Activated CD4-positive, alpha-beta T cell treated with anti-CD3 and anti-CD28 coated beads, Interleukin-2, amount 50 U/mL, for 1 hour (primary cell): ENCODE data around the gene PROX1.

Experiments
- DNase-seq: peaks from one replicate; pipeline ENCODE4 v3.0.0-alpha.2; 2020

Gene PROX1

DNA sequence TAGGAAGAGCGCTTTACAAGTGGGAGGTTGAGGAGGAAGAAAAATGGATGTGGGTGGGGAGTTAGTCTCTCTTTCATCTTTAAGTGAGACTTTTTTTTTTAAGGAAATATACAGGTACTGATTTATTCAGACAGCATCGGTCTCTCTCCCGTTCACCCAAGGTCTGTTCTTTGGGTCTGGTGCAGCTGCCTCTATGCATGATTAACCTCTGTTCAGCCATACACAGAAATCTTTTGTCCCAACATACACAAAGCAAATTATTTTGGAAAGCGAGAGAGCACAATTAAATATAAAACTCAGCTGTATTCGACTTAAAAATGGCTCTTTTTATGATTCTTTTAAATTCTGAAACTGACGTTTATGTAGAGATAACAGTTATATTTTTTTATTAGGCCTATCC, 11.0 kb downstream of the PROX1 start:
- no peak for DNase-seq

DNA sequence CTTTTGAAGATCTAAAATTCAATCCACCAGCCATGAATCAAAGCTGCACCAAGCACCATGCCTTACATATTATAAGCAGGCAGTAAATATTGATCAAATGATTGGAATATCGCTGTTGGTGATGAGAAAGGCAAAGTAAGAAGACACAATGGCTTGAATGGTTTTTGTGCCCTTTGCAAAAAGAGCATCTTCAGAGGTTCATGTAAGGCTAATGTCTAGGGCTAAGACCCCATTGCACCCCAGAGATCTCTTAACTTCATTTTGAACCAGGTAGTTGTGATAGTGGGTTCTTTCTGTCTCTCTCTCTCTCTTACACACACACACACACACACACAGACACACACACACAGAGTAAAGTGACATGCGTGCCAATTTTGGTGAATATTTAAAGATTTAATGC, 12.0 kb downstream of the PROX1 start:
- no peak for DNase-seq

DNA sequence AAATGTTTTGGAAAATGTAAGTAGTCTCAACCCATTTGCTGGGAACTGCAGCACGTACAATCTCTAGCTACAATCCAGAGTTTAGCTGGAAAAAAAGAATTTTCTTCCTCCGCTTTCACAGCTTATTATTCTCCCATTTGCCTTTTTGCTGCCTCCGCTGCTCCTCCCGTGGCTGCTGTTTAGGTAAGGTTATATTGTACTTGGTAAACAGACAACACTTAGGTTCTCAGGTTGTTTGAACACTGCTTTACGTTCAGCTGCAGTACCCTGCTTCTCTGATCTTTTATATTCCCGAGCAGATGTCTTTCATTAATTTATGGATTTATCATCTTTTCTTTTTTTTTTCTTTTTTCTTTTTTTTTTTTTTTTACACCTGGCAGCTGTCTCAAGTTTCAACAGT, 14.3 kb downstream of the PROX1 start:
- no peak for DNase-seq

DNA sequence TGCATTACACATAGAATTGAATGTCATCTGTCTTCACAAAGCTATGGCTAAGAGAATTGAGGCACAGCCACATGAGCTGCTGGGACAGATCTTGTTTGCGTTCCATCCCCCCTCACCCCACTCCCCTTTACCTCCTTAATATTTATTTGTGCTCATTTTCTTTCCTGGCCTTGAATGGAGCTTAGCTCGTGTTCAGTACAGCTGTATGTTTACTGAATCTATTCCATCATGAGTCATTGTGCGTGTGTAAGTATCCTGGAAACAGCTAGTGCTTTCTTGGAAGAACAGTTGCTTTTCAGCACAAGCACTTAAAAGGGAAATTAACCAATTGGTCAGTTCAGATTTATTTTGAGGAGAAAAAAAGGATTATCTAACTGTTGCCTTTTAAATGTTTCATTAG, 14.7 kb downstream of the PROX1 start:
- no peak for DNase-seq

DNA sequence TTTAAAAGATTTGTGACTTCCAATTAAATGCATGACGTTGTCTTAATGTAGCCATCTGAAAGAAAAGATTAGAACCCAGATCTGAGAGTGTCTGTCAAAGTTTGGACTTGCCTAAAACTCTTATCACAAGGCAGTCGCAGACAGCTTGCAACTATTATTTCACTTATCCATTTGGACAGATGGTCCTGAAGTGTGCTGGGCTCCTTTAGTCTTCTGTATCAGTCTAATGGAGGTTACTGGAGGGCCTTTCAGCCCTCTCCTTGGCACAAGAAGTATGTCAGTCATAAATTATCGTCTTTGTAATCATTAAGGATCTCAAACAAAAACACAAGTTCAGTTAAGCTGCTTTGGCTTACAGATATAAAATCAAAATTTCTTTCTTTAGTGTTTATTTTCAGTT, 15.5 kb downstream of the PROX1 start:
- no peak for DNase-seq

DNA sequence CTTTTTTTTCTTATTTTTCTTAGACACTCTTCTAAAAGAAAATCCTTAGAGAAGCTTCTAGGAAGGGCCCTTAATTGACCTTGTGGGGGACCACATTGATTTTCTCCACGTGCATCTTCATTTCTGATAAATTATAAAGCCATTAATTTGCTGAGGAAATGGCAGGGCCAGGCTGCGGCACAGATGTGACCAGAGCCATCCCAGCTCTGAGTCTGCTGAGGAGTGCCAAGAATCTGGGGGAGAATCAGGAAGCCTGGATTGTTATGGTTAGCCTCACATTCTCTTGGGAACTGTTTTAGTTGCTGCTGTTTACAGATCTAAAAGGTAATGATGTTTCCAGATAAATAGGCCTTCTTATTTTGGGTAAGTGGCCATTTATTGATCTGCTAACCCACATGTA, 16.2 kb downstream of the PROX1 start:
- no peak for DNase-seq

DNA sequence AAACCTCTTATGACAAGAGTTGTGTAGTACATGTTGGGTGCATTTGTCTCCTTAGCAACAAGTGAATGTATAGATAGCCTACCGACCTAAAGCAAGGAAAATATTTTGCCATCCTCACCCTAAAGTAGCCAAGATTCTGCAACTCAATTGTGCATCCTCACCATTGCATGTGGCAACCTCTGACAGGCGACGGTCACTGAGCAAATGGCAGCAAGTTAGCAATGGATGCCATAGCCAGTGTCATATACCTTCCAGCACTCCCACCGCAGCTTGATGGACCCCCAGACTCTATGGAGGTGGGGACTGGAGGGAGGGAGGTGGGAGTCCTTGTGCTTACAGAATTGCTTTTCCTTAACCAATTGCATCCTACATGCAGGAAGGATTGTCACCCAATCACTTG, 17.0 kb downstream of the PROX1 start:
- DNase-seq = no peak

DNA sequence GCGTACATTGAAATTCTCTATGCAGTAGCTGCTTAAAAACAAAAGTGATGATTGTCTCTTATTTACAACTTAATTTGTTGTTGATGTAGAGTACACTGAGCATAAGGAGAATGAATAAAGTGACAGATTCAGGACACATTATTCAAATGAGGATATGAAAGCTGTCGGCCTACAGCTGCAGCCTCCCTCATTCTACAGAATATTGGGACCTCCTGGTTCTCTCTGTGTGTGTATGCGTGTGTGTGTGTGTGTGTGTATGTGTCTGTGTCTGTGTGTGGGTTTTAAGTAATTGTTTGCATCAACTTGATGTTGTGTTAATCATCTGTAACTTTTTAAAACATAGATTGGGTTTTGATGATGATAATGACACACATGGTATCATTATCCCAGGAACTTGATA, 17.9 kb downstream of the PROX1 start:
- no peak for DNase-seq

DNA sequence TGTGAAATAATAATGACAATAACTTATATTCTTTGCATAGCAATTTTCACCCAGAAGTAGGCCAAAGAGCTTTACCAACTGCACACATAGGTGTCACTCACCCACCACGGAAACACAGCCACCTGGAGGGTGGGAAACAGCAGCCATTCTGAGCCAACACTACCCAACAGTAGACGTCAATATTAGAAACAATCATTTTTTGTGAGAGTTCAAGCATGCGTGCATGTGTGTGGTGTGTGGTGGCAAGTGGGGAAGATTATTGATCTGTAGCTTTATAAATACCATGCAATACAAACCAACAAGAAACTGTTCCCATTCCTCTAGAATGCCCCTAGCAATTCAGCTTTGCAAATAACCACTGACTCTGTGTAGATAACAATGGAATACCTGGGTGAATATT, 19.1 kb downstream of the PROX1 start:
- no peak for DNase-seq

DNA sequence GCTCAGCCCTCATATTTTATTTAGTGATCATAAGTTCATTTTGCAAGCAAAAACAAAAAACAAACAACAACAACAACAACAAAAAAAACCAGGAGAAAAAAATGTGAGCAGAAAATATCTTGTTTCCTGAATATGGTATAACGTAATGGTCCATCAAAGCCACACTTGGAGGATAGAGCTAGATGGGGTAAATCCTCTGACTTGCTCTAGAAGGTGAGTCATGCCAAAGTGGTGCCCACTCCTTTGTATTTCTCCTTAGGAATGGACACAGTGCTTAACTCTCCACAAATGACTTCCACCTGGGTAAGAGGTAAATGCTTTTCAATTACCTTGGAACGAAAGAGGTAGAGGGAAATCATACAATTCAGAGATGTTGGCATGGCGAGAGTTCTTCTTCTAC, 20.6 kb downstream of the PROX1 start:
- DNase-seq = no peak

DNA sequence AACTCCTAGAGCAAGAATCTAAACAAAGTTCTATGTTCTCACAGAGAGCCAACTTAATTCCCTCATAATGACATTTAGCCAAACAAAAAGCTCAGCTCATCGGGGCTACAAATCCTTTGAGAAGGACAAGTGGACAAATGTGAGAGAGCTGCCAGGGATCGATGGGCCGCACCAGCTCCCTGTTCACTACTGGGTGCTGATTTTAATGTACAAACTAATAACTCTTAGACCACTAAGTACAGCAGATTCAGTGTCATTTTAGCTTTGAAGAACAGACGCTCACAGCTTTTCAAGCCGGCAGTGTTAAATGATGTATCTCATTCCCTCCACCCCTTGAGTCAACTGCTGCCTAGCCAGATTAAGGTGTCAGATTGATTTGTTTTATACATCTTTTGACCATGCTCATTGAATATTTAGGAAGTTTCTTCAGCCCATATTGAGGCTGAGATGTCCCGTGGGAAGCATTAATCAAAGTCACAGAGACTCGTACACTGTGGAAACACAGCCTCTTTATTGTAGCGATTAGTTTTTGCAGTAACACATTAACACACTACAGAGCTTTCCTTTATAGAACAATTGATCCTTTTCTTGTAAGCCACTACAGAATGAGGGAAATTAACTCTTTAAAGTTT, 21.1 kb downstream of the PROX1 start:
- DNase-seq = no peak

DNA sequence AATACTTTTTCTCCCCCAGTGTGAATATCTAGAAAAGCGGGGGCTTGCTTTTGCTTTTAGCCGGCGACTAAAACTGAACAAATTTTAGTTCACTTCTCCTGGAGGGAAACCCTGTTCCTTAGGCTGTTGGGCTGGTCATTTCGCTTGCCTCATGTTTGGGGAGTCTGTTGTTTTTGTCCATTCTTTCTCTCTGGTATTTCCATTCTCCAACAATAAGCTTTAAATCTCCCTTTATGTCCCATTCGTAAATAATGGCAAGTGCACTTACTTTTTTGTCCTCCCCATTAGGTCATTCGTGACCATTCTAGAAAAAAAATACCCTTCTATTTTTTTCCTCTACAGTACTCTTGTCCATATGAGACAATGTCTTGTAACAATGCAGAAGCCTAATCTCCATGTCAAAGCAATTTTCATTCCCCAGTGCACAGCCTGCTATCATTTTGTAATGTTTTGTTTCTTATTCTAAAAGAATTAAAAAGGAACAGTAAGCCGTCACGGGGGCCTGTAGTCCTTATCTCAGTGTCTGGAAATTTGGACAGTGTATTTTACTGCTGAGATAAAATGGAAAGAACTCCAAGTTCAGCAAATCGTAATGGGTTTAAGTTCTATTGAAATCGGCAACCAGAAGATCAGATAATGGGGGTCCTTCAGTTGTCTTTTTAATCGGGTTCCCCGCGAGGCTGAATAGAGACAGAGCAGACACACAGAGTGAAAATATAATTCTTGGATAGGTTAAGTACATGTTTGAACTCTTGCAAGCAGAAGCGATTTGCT, 21.8 kb downstream of the PROX1 start:
- no peak for DNase-seq

DNA sequence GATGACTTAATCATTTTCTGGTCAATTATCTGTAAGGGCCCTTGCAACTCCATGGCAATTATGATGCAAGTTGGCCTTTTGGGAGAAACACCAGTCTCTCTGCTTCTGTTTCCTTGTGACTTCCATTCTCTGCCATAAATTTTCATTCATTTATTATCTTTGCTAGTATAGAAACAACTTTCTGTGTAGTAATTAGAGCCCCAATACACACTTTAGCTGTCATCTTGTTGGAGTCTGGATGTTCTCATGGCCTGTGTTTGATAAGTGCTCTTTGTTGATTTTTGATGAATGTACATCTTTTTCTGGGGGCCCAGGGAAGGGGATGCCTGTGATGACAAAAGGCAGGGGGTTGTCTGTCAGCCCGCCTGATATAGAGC, 22.4 kb downstream of the PROX1 start:
- DNase-seq = no peak

DNA sequence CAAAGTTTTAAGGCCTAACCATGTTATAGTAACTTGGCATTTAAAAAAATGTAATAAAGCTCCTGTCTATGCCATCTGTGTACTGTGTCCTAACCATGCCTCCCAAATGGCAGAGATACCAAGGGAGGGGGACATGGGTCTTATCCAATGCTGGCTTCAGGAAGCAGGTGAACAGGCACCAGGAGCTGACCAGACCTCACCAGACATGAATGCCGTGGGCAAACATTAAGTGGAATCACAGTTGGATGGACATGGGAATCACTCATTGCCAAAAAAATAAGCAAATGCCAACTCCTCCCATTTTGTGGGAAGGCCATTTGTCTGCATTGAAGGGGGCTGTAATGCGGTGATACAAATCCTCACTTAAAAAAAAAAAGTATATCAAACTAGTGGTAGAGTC, 22.9 kb downstream of the PROX1 start:
- no peak for DNase-seq

DNA sequence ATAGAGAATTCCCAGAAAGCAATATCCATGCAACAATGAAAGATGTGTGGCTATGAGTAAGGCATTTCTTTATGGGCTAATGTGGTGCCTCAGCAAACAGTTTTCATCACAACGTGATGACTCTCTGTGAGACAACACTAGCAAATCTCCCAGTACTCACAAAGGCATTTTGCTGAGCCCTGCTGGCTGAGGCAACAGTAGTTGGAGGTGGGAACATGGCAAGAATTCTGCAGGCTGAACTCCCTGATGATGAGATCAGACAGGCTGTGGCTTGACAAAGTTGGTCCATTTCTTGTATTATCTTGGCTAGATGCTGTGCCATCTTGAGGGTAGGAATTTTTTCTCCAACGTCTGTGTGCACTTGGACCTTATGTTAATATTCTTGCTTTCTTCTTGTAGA, 24.6 kb downstream of the PROX1 start:
- no peak for DNase-seq

DNA sequence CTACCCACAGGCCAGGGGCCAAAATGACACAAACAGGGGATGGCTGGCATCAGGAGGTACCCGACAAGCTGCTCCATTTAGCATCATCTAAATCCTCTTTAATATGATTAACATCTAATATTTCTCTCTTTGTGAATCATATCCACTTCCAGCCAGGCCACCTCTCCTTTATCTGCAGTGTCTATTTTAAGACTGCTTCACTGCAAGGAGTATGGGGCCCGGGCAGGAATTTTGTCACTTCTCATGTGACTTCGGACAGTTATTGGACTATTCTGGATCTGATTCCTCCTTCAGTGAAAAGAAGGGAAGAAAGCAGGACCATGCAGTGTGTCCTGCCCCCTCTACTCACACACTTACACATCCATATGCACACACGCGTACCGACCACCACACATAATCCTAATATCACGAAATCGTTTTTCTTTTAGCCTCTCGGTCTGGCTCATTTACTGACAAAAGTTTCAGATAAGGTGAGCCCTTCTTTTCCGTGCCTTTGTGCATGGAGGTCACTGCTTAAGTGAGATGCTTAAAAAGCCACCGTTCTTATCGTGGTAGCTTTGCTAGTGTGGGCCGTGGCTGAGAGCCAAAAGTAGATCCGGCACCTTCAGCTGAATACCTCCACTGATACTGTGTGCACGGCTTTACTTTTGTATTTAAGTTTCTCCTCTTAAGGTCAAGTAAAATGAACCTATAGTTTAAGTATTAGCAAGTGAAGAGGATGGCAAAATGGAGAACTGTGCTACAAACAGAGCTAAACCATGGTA, 26.0 kb downstream of the PROX1 start:
- DNase-seq = no peak

DNA sequence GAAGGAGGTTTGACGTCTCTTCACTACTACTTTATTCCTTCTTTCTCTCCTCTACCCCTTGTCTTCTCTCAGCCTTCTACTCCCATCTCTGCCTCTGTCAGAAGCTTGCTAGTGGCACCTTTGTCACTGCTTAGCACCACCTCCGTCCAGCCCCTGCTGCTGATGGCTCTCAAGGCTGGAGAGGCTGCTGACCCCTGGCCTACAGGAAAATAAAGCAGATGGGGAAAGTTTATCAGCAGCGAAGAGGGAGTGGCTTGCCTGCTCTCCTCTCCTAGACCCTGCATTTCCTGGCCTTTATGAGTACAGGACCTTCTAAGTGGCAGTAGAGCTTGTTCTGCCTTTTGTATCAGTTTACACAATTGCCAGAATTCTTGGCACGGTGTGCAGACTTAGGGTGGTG, 27.0 kb downstream of the PROX1 start:
- no peak for DNase-seq

DNA sequence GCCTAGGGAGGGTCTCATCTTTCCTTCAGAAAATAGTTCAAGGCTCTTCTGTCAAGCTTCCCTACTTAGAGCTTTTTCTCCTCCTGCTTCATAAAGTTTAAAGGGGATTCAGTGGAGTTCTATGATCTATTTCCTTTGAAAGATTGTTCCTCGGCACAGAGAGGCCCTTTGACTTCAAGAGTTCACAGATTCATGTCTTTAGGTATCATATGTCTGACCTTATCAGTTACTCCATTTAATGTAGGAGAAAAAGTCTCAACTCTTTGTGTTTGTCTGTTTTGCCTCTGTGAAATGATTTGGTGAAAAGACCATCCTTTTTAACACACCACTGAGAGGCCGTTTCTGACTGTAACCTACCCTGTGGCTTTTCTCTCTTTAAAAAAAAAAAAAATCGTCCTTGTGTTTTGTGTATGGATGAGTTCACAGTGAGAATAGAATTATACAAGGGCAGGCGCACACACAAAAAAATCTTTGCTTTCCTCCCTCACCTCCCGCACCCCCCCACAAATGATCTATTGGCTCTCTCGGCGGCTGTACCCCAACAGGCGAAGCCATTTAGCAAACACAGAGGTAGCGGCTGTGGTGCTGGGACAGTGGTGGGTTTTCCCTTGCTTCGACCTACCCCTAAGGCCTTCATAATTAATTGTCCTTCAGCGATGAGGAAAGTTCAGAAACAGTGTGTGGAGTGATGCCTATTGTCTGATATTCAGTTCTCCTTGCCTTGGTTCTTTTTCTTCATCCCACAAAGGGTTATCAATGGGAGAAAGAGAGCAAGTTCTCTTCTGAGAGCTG, 29.6 kb downstream of the PROX1 start:
- DNase-seq = no peak

DNA sequence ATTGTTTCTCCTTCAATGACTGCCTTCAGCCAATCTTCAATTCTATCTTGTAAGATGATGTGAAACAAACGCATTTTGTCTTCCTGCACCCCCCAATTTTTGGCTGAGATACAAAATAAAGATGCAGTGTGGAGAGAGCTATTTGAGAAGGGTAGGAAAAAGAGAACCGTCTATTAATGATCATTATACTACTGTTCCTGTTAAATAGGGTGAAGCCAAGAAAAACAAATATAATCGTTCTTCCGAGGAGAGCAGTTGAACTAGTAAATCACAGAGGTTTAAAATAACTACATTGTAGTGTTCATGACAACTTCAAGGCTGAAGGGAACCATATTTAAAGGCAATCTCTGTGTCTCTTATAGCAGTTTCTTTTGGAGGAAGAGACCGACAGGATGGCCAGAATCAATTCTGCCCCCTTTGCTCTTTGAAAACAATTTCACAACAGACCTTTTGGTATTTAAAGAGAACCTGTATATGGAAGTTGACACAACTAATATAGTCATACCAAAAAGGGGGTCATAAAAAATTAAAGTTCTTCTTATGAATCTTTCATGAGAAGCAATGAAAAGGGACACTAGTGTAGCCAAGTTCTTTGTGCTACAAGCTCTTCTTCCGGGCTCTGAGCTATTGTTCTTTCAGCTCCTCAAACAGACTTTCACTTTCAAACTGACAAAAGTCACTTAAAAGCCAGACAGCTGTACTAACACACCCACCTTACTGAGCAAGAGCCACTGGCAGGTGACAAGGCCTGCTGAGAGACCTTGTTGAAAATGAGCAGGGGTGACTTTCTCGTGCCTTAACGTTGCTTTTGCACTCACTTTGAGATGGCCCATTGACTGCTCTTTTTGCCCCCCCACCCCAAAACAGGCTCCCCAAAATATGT, 30.9 kb downstream of the PROX1 start:
- no peak for DNase-seq

DNA sequence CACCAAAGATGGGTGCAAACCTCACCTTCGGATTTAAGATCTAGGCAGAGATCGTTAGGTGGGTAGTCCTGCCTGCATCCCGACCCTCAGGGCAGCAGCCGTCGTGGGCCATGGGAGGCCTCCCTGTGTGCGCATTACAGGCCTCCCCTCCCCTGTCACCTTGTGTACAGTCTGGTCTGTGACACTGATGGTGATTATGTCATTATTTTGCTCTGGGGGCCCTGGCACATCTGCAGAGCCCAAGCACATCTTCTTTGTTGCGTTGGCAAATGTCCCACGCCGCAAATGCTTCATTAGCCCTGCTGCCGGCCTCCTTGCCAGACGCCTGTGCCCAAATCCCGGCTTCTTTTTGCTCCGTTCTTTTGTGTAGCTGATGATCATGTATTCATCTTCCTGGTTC, 31.7 kb downstream of the PROX1 start:
- no peak for DNase-seq

DNA sequence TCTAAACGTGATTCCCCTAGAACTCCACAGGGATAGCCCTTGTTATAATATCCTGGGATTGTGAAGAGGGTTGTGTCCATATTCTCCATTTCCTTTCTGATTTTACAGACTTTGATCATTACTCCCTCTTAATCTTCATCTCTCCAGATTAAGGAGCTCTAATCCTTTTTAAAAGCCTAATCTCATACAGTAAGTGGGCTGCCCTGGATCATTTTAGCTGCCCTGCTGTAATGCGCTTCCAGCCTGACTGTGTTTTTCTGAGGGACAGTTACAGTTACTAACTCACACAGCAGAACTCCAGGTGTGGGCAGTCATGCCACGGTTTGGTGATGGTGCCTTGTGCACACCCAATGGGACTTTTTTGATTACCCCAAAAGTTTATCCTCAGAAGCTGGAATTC, 33.5 kb downstream of the PROX1 start:
- DNase-seq = no peak

DNA sequence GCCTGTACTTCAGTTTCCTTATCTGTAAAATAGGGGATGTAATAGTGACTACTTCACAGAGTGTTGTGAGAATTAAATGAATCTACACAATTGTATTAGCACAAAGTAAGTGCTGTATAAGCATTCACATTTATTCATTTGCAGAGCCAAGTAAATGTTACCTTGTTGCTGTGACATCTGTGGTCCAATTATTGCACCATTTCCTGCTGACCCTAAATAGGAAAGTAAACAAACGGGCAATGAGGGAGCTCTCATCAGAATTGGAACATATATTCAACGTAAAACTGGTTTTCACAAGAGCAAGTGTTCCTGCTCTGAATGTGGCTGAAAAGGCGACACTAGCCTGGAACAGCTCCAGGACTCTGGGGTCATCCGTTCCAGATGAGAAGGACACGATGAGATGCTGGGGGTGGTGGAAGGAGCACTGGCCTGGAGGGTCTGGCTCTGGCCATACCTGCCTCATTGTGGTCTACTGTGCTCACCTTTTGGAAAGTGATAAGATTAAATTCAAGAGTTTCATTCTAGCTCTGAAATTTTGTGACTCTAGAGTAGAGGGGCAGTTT, 34.5 kb downstream of the PROX1 start:
- DNase-seq = no peak
